H9 (cell line): Measurements from ENCODE around the gene FNDC4. TPM values are rescaled to one million over a fixed set of nuclear protein-coding genes. Genes with fewer than 3 reads are reported as not detected.
A peak's percentile ranks its signal among the peaks of the same experiment; 100 is the strongest.

Experiments used
- DNase-seq: peaks from one replicate; pipeline ENCODE4 v3.0.0-alpha.2; 2017
- H2AFZ ChIP-seq: one replicate; pipeline ENCODE4 v1.6.1; 2013; ENCODE audit warnings: mild to moderate bottlenecking, low read length, control low read depth, moderate library complexity
- H2AK5ac ChIP-seq: 2 replicates; pipeline ENCODE4 v1.6.1; 2013; ENCODE audit warnings: low read length, control low read depth, mixed read lengths; ENCODE audit not compliant: insufficient read length
- H2BK120ac ChIP-seq: one replicate; pipeline ENCODE4 v1.6.1; 2013; ENCODE audit warnings: low read depth, mild to moderate bottlenecking, low read length, control low read depth, inconsistent platforms; ENCODE audit not compliant: poor library complexity, severe bottlenecking
- H2BK12ac ChIP-seq: 2 replicates; pipeline ENCODE4 v1.6.1; 2013; ENCODE audit warnings: low read length, control low read depth, mixed read lengths, low read depth; ENCODE audit not compliant: insufficient read length
- H2BK15ac ChIP-seq: 2 replicates; pipeline ENCODE4 v1.6.1; 2013; ENCODE audit warnings: low read depth, low read length, control low read depth
- H2BK20ac ChIP-seq: one replicate; pipeline ENCODE4 v1.6.1; 2013; ENCODE audit warnings: low read depth, mild to moderate bottlenecking, low read length, control low read depth, inconsistent platforms; ENCODE audit not compliant: poor library complexity, severe bottlenecking
- H2BK5ac ChIP-seq: 2 replicates; pipeline ENCODE4 v1.6.1; 2013; ENCODE audit warnings: low read length, control low read depth, mixed read lengths; ENCODE audit not compliant: insufficient read length
- H3K14ac ChIP-seq: 2 replicates; pipeline ENCODE4 v1.6.1; 2013; ENCODE audit warnings: low read length, control low read depth; ENCODE audit not compliant: insufficient read depth
- H3K18ac ChIP-seq: 2 replicates; pipeline ENCODE4 v1.6.1; 2013; ENCODE audit warnings: low read depth, mild to moderate bottlenecking, mixed read lengths, low read length, control low read depth; ENCODE audit not compliant: insufficient read length
- H3K23ac ChIP-seq: 2 replicates; pipeline ENCODE4 v1.6.1; 2013; ENCODE audit warnings: low read length, control low read depth, mixed read lengths, low read depth; ENCODE audit not compliant: insufficient read length
- H3K23me2 ChIP-seq: 2 replicates; pipeline ENCODE4 v1.6.1; 2013; ENCODE audit warnings: low read depth, mild to moderate bottlenecking, mixed read lengths, low read length, control low read depth; ENCODE audit not compliant: insufficient read length, poor library complexity, severe bottlenecking
- H3K27ac ChIP-seq: 2 replicates; pipeline ENCODE4 v1.5.1; 2013; ENCODE audit warnings: low read length, control low read depth, mixed read lengths, low read depth; ENCODE audit not compliant: insufficient read length
- H3K27me3 ChIP-seq: 2 replicates; pipeline ENCODE4 v1.6.1; 2013; ENCODE audit warnings: low read length, control low read depth, inconsistent platforms; ENCODE audit not compliant: insufficient read depth
- H3K4ac ChIP-seq: 2 replicates; pipeline ENCODE4 v1.6.1; 2013; ENCODE audit warnings: low read depth, mild to moderate bottlenecking, control low read depth, inconsistent platforms, low read length, moderate library complexity
- H3K4me1 ChIP-seq: 2 replicates; pipeline ENCODE4 v1.6.1; 2013; ENCODE audit warnings: low read length, control low read depth, inconsistent platforms; ENCODE audit not compliant: insufficient read depth
- H3K4me2 ChIP-seq: 2 replicates; pipeline ENCODE4 v1.6.1; 2013; ENCODE audit warnings: low read length, control low read depth, mixed read lengths; ENCODE audit not compliant: insufficient read length, insufficient read depth
- H3K56ac ChIP-seq: 2 replicates; pipeline ENCODE4 v1.6.1; 2013; ENCODE audit warnings: low read depth, mild to moderate bottlenecking, mixed read lengths, low read length, control low read depth; ENCODE audit not compliant: insufficient read length
- H3K79me1 ChIP-seq: 2 replicates; pipeline ENCODE4 v1.6.1; 2013; ENCODE audit warnings: low read depth, mild to moderate bottlenecking, moderate library complexity, low read length, control low read depth, inconsistent platforms; ENCODE audit not compliant: insufficient read depth, poor library complexity, severe bottlenecking
- H3K79me2 ChIP-seq: 2 replicates; pipeline ENCODE4 v1.6.1; 2013; ENCODE audit warnings: low read length, control low read depth, inconsistent platforms; ENCODE audit not compliant: insufficient read depth
- H3K9ac ChIP-seq: 2 replicates; pipeline ENCODE4 v1.6.1; 2013; ENCODE audit warnings: low read length, control low read depth, mixed read lengths; ENCODE audit not compliant: insufficient read length; ENCODE audit errors: extremely low read depth
- H3K9me3 ChIP-seq: one replicate; pipeline ENCODE4 v1.6.1; 2013; ENCODE audit warnings: low read depth, low read length, inconsistent platforms; ENCODE audit not compliant: control insufficient read depth
- H3T11ph ChIP-seq: one replicate; pipeline ENCODE4 v1.6.1; 2013; ENCODE audit warnings: mild to moderate bottlenecking, low read length, control low read depth, inconsistent platforms
- H4K20me1 ChIP-seq: one replicate; pipeline ENCODE4 v1.6.1; 2013; ENCODE audit not compliant: control insufficient read depth, insufficient read length, insufficient read depth
- H4K5ac ChIP-seq: 2 replicates; pipeline ENCODE4 v1.6.1; 2013; ENCODE audit warnings: low read depth, mild to moderate bottlenecking, mixed read lengths, low read length, control low read depth; ENCODE audit not compliant: insufficient read length
- H4K8ac ChIP-seq: replicated peaks from 2 replicates; pipeline ENCODE4 v1.6.1; 2013; ENCODE audit warnings: low read length, control low read depth, mixed read lengths, low read depth; ENCODE audit not compliant: insufficient read length
- H4K91ac ChIP-seq: 2 replicates; pipeline ENCODE4 v1.6.1; 2013; ENCODE audit warnings: low read depth, mild to moderate bottlenecking, moderate library complexity, mixed read lengths, low read length, control low read depth; ENCODE audit not compliant: insufficient read length
- H3K27ac Mint-ChIP-seq, 3 experiments: 2 replicates in 2 of 3; 3 replicates in 1 of 3; pipeline ENCODE4 v1.8.0; 2020 to 2021; ENCODE audit warnings: mixed read lengths in 3 of 3, mild to moderate bottlenecking in 1 of 3, moderate library complexity in 1 of 3
- H3K27me3 Mint-ChIP-seq: 2 replicates; pipeline ENCODE4 v1.8.0; 2021; ENCODE audit warnings: low read depth, mild to moderate bottlenecking, moderate library complexity, mixed read lengths
- H3K36me3 Mint-ChIP-seq, 3 experiments: 2 replicates in 2 of 3; 3 replicates in 1 of 3; pipeline ENCODE4 v1.8.0; 2020 to 2021; ENCODE audit warnings: low read depth in 3 of 3, mixed read lengths in 3 of 3; ENCODE audit not compliant: insufficient read depth in 1 of 3
- H3K4me1 Mint-ChIP-seq, 2 experiments: 2 replicates each; pipeline ENCODE4 v1.8.0; 2020; ENCODE audit warnings: mixed read lengths in 2 of 2
- H3K4me3 Mint-ChIP-seq, 2 experiments: 2 replicates in 1 of 2; 3 replicates in 1 of 2; pipeline ENCODE4 v1.8.0; 2020 to 2021; ENCODE audit warnings: mild to moderate bottlenecking in 2 of 2, mixed read lengths in 2 of 2, moderate library complexity in 1 of 2
- H3K9me3 Mint-ChIP-seq, 2 experiments: 2 replicates in 1 of 2; 3 replicates in 1 of 2; pipeline ENCODE4 v1.8.0; 2020; ENCODE audit warnings: mild to moderate bottlenecking in 2 of 2, mixed read lengths in 2 of 2, moderate library complexity in 1 of 2
- CTCF ChIP-seq: fragments of 200-600 bp; sonication (generic); conservative IDR thresholded peaks from 3 replicates; pipeline ENCODE4 v1.8.0; 2021; ENCODE audit warnings: antibody characterized with exemption, mild to moderate bottlenecking
- WGBS: extraction: QIAGEN DNeasy Blood & Tissue Kit; methylation state at CpG from one replicate; pipeline ENCODE4 v1.1.7; 2013; ENCODE audit warnings: missing lambda C conversion rate, low lambda C conversion rate, mixed read lengths; ENCODE audit not compliant: insufficient read length; ENCODE audit errors: extremely low coverage; 5-methylcytosine and 5-hydroxymethylcytosine counted together
- total RNA-seq: library from RNA; stranded (reverse); gene quantifications from 2 replicates; pipeline ENCODE4 v1.2.1, GENCODE V29; 2021

The FNDC4 gene
- total RNA-seq, 1 experiment from 2014 or later, result 21.5 TPM

- Histone ChIP-seq H3T11ph (no peak overlapping the region), H3K9me3 (no peaks in the 10 kb centered on the region), H3K18ac (no peak overlapping the region), H2AFZ (no peak overlapping the region), H3K4ac (no peak overlapping the region), H4K8ac (no peak overlapping the region), H3K23ac (no peak overlapping the region), H2AK5ac (no peak overlapping the region), H3K14ac (no peak overlapping the region), H2BK12ac (no peak overlapping the region), H3K27ac (no peak overlapping the region), H4K20me1 (no peaks in the 10 kb centered on the region), H3K4me1 (no peaks in the 10 kb centered on the region; the same call in 1 of the 2 replicates), H2BK20ac (no peak overlapping the region), H3K27me3 (no peaks in the 10 kb centered on the region), H3K9ac (no peak overlapping the region), H4K5ac (no peak overlapping the region), H3K56ac (no peak overlapping the region), H3K79me2 (no peaks in the 10 kb centered on the region), H2BK15ac (no peak overlapping the region), H2BK120ac (no peak overlapping the region), H3K4me2 (peak overlapping the region; percentile 66), H4K91ac (no peak overlapping the region), H2BK5ac (no peak overlapping the region), H3K23me2 (peaks cover 4% of the 10 kb centered on the region), H3K79me1 (no peaks in the 10 kb centered on the region)
- no peak for TF ChIP-seq CTCF
- no peaks in the 10 kb centered on the region for H3K9me3 Mint-ChIP-seq
- H3K27ac Mint-ChIP-seq, result peak overlapping the region in 2 of 3 experiments; percentile 87 to 98; a peak in 4 of 7 replicates
- peaks cover 11% of the 10 kb centered on the region for H3K27me3 Mint-ChIP-seq
- WGBS, result no CpG with 5 or more reads among the region's 11 CpGs
- DNase-seq, result no peak
- H3K4me1 Mint-ChIP-seq, result peaks cover 23% of the 10 kb centered on the region in 2 experiments
- peaks cover 2 to 16% (median 10%) of the 10 kb centered on the region in 3 experiments; a peak in 6 of 7 replicates for H3K36me3 Mint-ChIP-seq
- peak overlapping the region; percentile 85 to 93 for H3K4me3 Mint-ChIP-seq
Measured at GRCh38 chr2:27489118-27489497, 5.9 kb downstream of the FNDC4 start.
